Smooth muscle cell (in vitro differentiated cells): ENCODE measurements around the gene ZNF444. TPM values are rescaled to one million over a fixed set of nuclear protein-coding genes. Genes with fewer than 3 reads are reported as not detected.
"Not testable (repeated sequence)": the region's sequence is repeated elsewhere in the genome, so short reads cannot be mapped to it uniquely, and the experiment has no call there.

Experiments used
- DNase-seq: peaks from one replicate; lab custom pipeline; 2025; ENCODE audit not compliant: unreplicated experiment; lab: John Stamatoyannopoulos, UW
- H2AFZ ChIP-seq: fragments of 200-600 bp; sonication (generic); 2 replicates; pipeline ENCODE4 v1.6.0; 2016; ENCODE audit warnings: antibody characterized with exemption, low read depth, mild to moderate bottlenecking
- H3F3A ChIP-seq: fragments of 200-600 bp; sonication (generic); 2 replicates; pipeline ENCODE4 v1.6.0; 2017; ENCODE audit warnings: antibody characterized with exemption, low read depth
- H3K27ac ChIP-seq: fragments of 200-600 bp; sonication (generic); 2 replicates; pipeline ENCODE4 v1.5.1; 2016; ENCODE audit warnings: low read depth, mild to moderate bottlenecking
- H3K27me3 ChIP-seq: fragments of 200-600 bp; sonication (generic); 2 replicates; pipeline ENCODE4 v1.6.1; 2016; ENCODE audit warnings: low read depth, mild to moderate bottlenecking
- H3K36me3 ChIP-seq: fragments of 200-600 bp; sonication (generic); 2 replicates; pipeline ENCODE4 v1.5.1; 2016; ENCODE audit warnings: low read depth
- H3K4me1 ChIP-seq: fragments of 200-600 bp; sonication (generic); 2 replicates; pipeline ENCODE4 v1.5.1; 2016; ENCODE audit warnings: low read depth
- H3K4me2 ChIP-seq: fragments of 200-600 bp; sonication (generic); 2 replicates; pipeline ENCODE4 v1.6.0; 2016; ENCODE audit warnings: mild to moderate bottlenecking
- H3K4me3 ChIP-seq: fragments of 200-600 bp; sonication (generic); 2 replicates; pipeline ENCODE4 v1.5.1; 2016; ENCODE audit warnings: mild to moderate bottlenecking
- H3K79me2 ChIP-seq: fragments of 200-600 bp; sonication (generic); 2 replicates; pipeline ENCODE4 v1.6.0; 2016; ENCODE audit warnings: low read depth, mild to moderate bottlenecking
- H3K9ac ChIP-seq: fragments of 200-600 bp; sonication (generic); 2 replicates; pipeline ENCODE4 v1.6.0; 2016; ENCODE audit warnings: low read depth
- H3K9me3 ChIP-seq: fragments of 200-600 bp; sonication (generic); replicated peaks from 2 replicates; pipeline ENCODE4 v1.5.1; 2016; ENCODE audit warnings: low read depth
- H4K20me1 ChIP-seq: fragments of 200-600 bp; sonication (generic); 2 replicates; pipeline ENCODE4 v1.6.0; 2016; ENCODE audit warnings: low read depth
- CTCF ChIP-seq: fragments of 200-600 bp; sonication (generic); IDR thresholded peaks from 2 replicates; pipeline ENCODE4 v1.5.1; 2017; ENCODE audit warnings: borderline replicate concordance, mild to moderate bottlenecking, antibody characterized with exemption; ENCODE audit not compliant: insufficient read depth, poor library complexity, severe bottlenecking
- WGBS: methylation state at CpG from one replicate; pipeline ENCODE4 v1.1.7; 2016; ENCODE audit warnings: low lambda C conversion rate; 5-methylcytosine and 5-hydroxymethylcytosine counted together
- polyA plus RNA-seq: library from polyadenylated mRNA; unstranded; fragments of >200 nt; fragmentation: Nextera tagmentation; extraction: Ambion mirVana; gene quantifications from 2 replicates; pipeline ENCODE4 v1.2.1, GENCODE V29; 2016
- total RNA-seq: library from RNA; depleted of rRNA; stranded (reverse); fragments of >200 nt; gene quantifications from 2 replicates; pipeline ENCODE4 v1.2.3, GENCODE V29; 2014

The ZNF444 gene
- total and polyA plus RNA-seq, 2 experiments from 2014 or later: 20.0 to 40.6 TPM

GRCh38 chr19:56174086-56174485 is 33.0 kb downstream of the ZNF444 start:
- no peaks in the 10 kb centered on the region for H3K79me2 ChIP-seq
- no peak overlapping the region for H3K4me3 ChIP-seq
- no peak overlapping the region for H3K9ac ChIP-seq
- no peak overlapping the region for H2AFZ ChIP-seq
- no peaks in the 10 kb centered on the region for H3F3A ChIP-seq
- peaks cover 4% of the 10 kb centered on the region for H3K4me1 ChIP-seq
- no peaks in the 10 kb centered on the region for H3K27me3 ChIP-seq
- no peak for DNase-seq
- H3K9me3 ChIP-seq: no peaks in the 10 kb centered on the region
- TF ChIP-seq CTCF: no peak
- WGBS: 39% methylated on average over 8 of the region's 9 CpGs
- H3K27ac ChIP-seq: no peak overlapping the region
- H3K36me3 ChIP-seq: no peaks in the 10 kb centered on the region
- H3K4me2 ChIP-seq: no peak overlapping the region
- no peaks in the 10 kb centered on the region for H4K20me1 ChIP-seq

- Histone ChIP-seq H3K36me3 (no peaks in the 10 kb centered on the region), H3K4me3 (no peak overlapping the region), H3K4me2 (no peak overlapping the region), H3K4me1 (peaks cover 4% of the 10 kb centered on the region), H3K79me2 (no peaks in the 10 kb centered on the region), H3K9me3 (no peaks in the 10 kb centered on the region), H3K27me3 (no peaks in the 10 kb centered on the region), H3F3A (no peaks in the 10 kb centered on the region), H3K27ac (no peak overlapping the region), H3K9ac (no peak overlapping the region), H4K20me1 (no peaks in the 10 kb centered on the region), H2AFZ (no peak overlapping the region)
- 78% methylated on average over 11 of the region's 11 CpGs for WGBS
- TF ChIP-seq CTCF: no peak
- no peak for DNase-seq
Measured at GRCh38 chr19:56174550-56174949, 33.5 kb downstream of the ZNF444 start.

GRCh38 chr19:56175861-56176307 is 34.8 kb downstream of the ZNF444 start, which contains the start of gene GALP:
Gene GALP, plus strand, starts transcription at chr19:56176008. Its CDS starts 1,101 bp downstream, at chr19:56177109.
- H3K4me2 ChIP-seq, H3K9ac ChIP-seq, H3K4me1 ChIP-seq, DNase-seq, H3K9me3 ChIP-seq, H3K4me3 ChIP-seq, H3K79me2 ChIP-seq, H3F3A ChIP-seq, H3K36me3 ChIP-seq, H3K27ac ChIP-seq, H3K27me3 ChIP-seq, H2AFZ ChIP-seq, H4K20me1 ChIP-seq: not testable (repeated sequence)
- 62% methylated on average over 11 of the region's 15 CpGs for WGBS

- H3K4me2 ChIP-seq, DNase-seq, H3K36me3 ChIP-seq, H3K79me2 ChIP-seq, H3K27me3 ChIP-seq, H4K20me1 ChIP-seq, H3K9ac ChIP-seq, H3K4me1 ChIP-seq, H2AFZ ChIP-seq, H3K9me3 ChIP-seq, H3F3A ChIP-seq, H3K4me3 ChIP-seq, H3K27ac ChIP-seq: not testable (repeated sequence)
- 88% methylated on average over 9 of the region's 11 CpGs for WGBS
Measured at GRCh38 chr19:56176310-56176709, 35.2 kb downstream of the ZNF444 start.

- TF ChIP-seq CTCF: no peak
- H3K27me3 ChIP-seq: no peaks in the 10 kb centered on the region
- H3K4me1 ChIP-seq: peaks cover 4% of the 10 kb centered on the region
- no peak overlapping the region for H3K4me3 ChIP-seq
- H3F3A ChIP-seq: no peaks in the 10 kb centered on the region
- WGBS: 87% methylated on average over 18 of the region's 18 CpGs
- H3K27ac ChIP-seq: no peak overlapping the region
- no peaks in the 10 kb centered on the region for H4K20me1 ChIP-seq
- no peak overlapping the region for H3K4me2 ChIP-seq
- H3K9ac ChIP-seq: no peak overlapping the region
- H3K9me3 ChIP-seq: no peaks in the 10 kb centered on the region
- no peaks in the 10 kb centered on the region for H3K36me3 ChIP-seq
- H2AFZ ChIP-seq: no peak overlapping the region
- no peak for DNase-seq
- no peaks in the 10 kb centered on the region for H3K79me2 ChIP-seq
Measured at GRCh38 chr19:56176881-56177280, 35.8 kb downstream of the ZNF444 start.
